Measurements from ENCODE around the gene ARHGAP26. TPM values are rescaled to one million over a fixed set of nuclear protein-coding genes. Genes with fewer than 3 reads are reported as not detected.

ARHGAP26 gene
- total RNA-seq, 2 donors from 2014 or later = 31.8 to 39.5 TPM

Other genes with a start within 250 kb of the ARHGAP26 start
- gene FGF1, start 84.3 kb upstream of the ARHGAP26 start, total RNA-seq = 1 to 10 TPM; 2.3 to 5.0 TPM

Data from posterior vena cava (tissue), 2 donors.